Kidney (tissue), 14 donors: Measurements from ENCODE around the gene UNCX. TPM values are rescaled to one million over a fixed set of nuclear protein-coding genes. Genes with fewer than 3 reads are reported as not detected.

ENCODE experiments used
- DNase-seq, 5 donors: peaks; one replicate each; pipeline ENCODE4 v3.0.0-alpha.2; 2013 to 2020
- FAIRE-seq: peaks from 2 replicates; lab custom pipeline; 2012; peaks lifted over from hg19 to GRCh38; lab: Jason Lieb, UNC
- H3K27ac ChIP-seq, 2 donors: one replicate each; pipeline ENCODE4 v1.7.0; 2013; ENCODE audit warnings: low read depth in 2 of 2, low read length in 2 of 2, inconsistent platforms in 1 of 2
- H3K27me3 ChIP-seq: one replicate; pipeline ENCODE4 v1.7.1; 2013; ENCODE audit warnings: low read length, inconsistent platforms; ENCODE audit not compliant: control insufficient read depth, insufficient read depth
- H3K36me3 ChIP-seq, 3 donors: one replicate each; pipeline versions ENCODE4 v1.7.0 to v1.7.1; 2013; ENCODE audit warnings: low read length in 3 of 3, control low read depth in 1 of 3, inconsistent platforms in 1 of 3; ENCODE audit not compliant: insufficient read depth in 3 of 3, control insufficient read depth in 2 of 3
- H3K4me1 ChIP-seq, 3 donors: one replicate each; pipeline versions ENCODE4 v1.7.0 to v1.7.1; 2013; ENCODE audit warnings: low read length in 3 of 3, inconsistent platforms in 1 of 3, low read depth in 1 of 3; ENCODE audit not compliant: control insufficient read depth in 2 of 3, insufficient read depth in 2 of 3
- H3K4me3 ChIP-seq, 3 donors: one replicate each; pipeline versions ENCODE4 v1.7.0 to v1.8.1; 2013; ENCODE audit warnings: low read length in 3 of 3, control low read depth in 1 of 3, inconsistent platforms in 1 of 3
- H3K9ac ChIP-seq, 3 donors: one replicate each; pipeline versions ENCODE4 v1.7.0 to v1.7.1; 2013; ENCODE audit warnings: low read length in 3 of 3, control low read depth in 1 of 3, inconsistent platforms in 1 of 3
- H3K9me3 ChIP-seq, 3 donors: one replicate each; pipeline versions ENCODE4 v1.7.0 to v1.7.1; 2013; ENCODE audit warnings: low read length in 3 of 3, control low read depth in 1 of 3, inconsistent platforms in 1 of 3; ENCODE audit not compliant: control insufficient read depth in 2 of 3, insufficient read depth in 1 of 3
- intact Hi-C: fragments of 100-400 bp; cut with DNase I; formaldehyde crosslinking; loops from one replicate; pipeline ENCODE4 v1.11.1; 2022
- polyA plus RNA-seq: library from polyadenylated mRNA; stranded (reverse); fragments of 350-450 nt; fragmentation: Illumina TruSeq; extraction: RNeasy Lipid Tissue Mini Kit (QIAGEN cat#74804); gene quantifications from one replicate; pipeline ENCODE4 v1.2.3, GENCODE V29; 2014; ENCODE audit warnings: low read depth, low replicate concordance; ENCODE audit not compliant: insufficient read depth
- total RNA-seq: library from RNA; stranded (reverse); fragmentation: NEBNext Ultra II Directional; extraction: Animal tissue kit (Norgen Biotek cat#: 25700); gene quantifications from one replicate; pipeline ENCODE4 v1.2.1, GENCODE V29; 2021
- TF ChIP-seq, protein P1 (sequence below): IDR thresholded peaks from 3 replicates; pipeline ENCODE4 v1.5.1; 2012; ENCODE audit warnings: mild to moderate bottlenecking, moderate library complexity, borderline replicate concordance; ENCODE audit not compliant: insufficient read depth; ENCODE audit errors: extremely low read depth
- donor health status: control.
- donor health status: control.
- donor health status: control.
- donor health status: control.
- donor health status: control.
- donor health status: DM: yes; HTN: yes; CAD: no.
- donor health status: Normal renal cell carcinoma (clear cell type).

The UNCX gene
- total and polyA plus RNA-seq, 2 donors from 2014 or later = 1.4 to 2.0 TPM

DNA sequence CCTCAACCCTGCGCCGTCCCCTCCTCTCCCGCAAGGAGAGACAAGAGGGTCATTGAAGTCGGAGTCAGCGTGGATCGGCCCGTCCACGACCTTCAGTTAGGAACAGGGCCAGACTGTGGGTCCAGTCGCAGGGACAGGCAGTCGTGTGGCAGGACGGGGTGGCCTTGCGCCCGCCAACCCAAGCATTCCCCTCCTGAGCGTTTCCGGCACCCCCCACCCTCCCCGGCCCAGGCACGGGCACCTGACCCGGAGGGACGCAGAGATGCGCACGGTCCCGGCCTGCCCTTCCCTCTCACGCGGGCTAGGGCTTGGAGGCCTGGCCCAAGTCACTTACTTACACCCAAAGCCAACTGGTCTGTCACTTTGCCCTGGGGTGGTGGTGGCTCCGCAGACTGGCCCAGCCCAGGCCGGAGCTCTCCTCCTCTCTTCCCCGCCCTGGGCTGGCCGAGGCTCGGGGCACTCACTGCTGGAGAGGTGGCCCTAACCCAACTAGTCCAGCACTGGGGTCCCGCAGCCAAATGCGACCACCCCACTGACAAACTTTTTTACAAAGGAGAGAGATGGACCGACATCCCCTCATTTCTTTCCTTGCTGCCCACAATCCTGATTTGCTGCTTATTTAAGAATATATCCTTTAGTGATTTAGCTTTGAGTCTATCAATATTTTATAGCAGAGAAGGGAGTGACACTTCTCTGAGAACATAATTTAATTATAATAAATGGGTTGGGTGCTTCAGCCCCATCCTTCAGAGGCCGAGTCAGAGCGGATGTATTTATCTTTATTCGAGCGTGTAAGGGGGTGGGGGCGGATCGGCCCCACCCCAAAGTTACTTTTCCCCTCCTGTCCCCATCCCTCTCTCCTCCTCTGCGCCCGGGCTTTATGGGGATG lies 1.2 kb upstream of the UNCX start:
- FAIRE-seq = no peak
- Histone ChIP-seq H3K4me3 (no peak overlapping the region), H3K36me3 (no peaks in the 10 kb centered on the region), H3K27me3 (peaks cover 34% of the 10 kb centered on the region), H3K9ac (no peak overlapping the region), H3K27ac (no peak overlapping the region), H3K4me1 (no peaks in the 10 kb centered on the region), H3K9me3 (no peaks in the 10 kb centered on the region)
- DNase-seq = peak; percentile 51 to 72 (median 58)
- TF ChIP-seq, protein P1, sequence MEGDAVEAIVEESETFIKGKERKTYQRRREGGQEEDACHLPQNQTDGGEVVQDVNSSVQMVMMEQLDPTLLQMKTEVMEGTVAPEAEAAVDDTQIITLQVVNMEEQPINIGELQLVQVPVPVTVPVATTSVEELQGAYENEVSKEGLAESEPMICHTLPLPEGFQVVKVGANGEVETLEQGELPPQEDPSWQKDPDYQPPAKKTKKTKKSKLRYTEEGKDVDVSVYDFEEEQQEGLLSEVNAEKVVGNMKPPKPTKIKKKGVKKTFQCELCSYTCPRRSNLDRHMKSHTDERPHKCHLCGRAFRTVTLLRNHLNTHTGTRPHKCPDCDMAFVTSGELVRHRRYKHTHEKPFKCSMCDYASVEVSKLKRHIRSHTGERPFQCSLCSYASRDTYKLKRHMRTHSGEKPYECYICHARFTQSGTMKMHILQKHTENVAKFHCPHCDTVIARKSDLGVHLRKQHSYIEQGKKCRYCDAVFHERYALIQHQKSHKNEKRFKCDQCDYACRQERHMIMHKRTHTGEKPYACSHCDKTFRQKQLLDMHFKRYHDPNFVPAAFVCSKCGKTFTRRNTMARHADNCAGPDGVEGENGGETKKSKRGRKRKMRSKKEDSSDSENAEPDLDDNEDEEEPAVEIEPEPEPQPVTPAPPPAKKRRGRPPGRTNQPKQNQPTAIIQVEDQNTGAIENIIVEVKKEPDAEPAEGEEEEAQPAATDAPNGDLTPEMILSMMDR = no peak
- intact Hi-C loops = no loop called here

DNA sequence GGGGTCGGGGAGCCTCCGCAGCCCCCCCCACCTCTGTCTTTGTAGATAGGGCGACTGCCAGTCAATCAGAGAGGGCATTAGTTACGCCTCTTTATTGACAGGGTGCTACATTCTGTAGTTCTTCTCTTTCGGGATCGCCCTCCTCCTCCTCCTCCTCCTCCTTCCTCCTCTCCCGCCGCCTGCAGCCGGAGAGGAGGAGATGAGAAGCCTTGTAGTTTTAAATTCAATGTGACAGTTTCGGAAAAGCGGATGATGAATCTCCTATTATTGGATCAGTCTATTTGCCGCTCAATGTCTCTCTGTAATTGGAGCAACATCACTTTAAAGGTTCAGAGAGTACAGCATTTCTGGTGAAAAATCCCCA lies 587 bp upstream of the UNCX start:
- H3K4me1 ChIP-seq = no peaks in the 10 kb centered on the region

GRCh38 chr7:1233333-1234048 lies 819 bp downstream of the UNCX start:
- intact Hi-C loops = no loop called here
- no peak overlapping the region for H3K27ac ChIP-seq
- peak overlapping the region in 1 of 3 donors; percentile 31 for H3K4me3 ChIP-seq
- H3K27me3 ChIP-seq = peaks cover 24% of the 10 kb centered on the region
- FAIRE-seq = no peak
- H3K36me3 ChIP-seq = no peaks in the 10 kb centered on the region
- TF ChIP-seq, protein P1 = no peak
- H3K4me1 ChIP-seq = no peaks in the 10 kb centered on the region
- H3K9me3 ChIP-seq = no peaks in the 10 kb centered on the region
- no peak overlapping the region for H3K9ac ChIP-seq
- DNase-seq = peak in 3 of 5 donors; percentile 21 to 75 (median 68)

More for the DNA sequence above, 587 bp upstream of the UNCX start:
- Histone ChIP-seq H3K4me3 (peak overlapping the region in 1 of 3 donors; percentile 11), H3K36me3 (no peaks in the 10 kb centered on the region), H3K27ac (no peak overlapping the region), H3K9me3 (no peaks in the 10 kb centered on the region), H3K9ac (no peak overlapping the region), H3K27me3 (peaks cover 30% of the 10 kb centered on the region)
- intact Hi-C loops = no loop called here
- TF ChIP-seq, protein P1 = no peak
- DNase-seq = peak in 4 of 5 donors; percentile 38 to 74 (median 65)
- no peak for FAIRE-seq
